Coronary artery (tissue), 2 donors: ENCODE measurements around the gene MPL.
"Not testable (repeated sequence)": the region's sequence is repeated elsewhere in the genome, so short reads cannot be mapped to it uniquely, and the experiment has no call there.

Experiments
- DNase-seq: peaks from one replicate; pipeline ENCODE4 v3.0.0-alpha.2; 2017; ENCODE audit warnings: low spot score
- H3K27ac ChIP-seq, 2 donors: fragments of 200-600 bp; sonication (generic); one replicate each; pipeline ENCODE4 v1.5.1; 2016 to 2019
- H3K4me3 ChIP-seq: fragments of 200-600 bp; sonication (generic); 2 replicates; pipeline ENCODE4 v1.5.1; 2016; ENCODE audit warnings: mild to moderate bottlenecking, moderate library complexity
- CTCF ChIP-seq: fragments of 200-600 bp; sonication (generic); IDR thresholded peaks from one replicate; pipeline ENCODE4 v1.5.1; 2019; ENCODE audit warnings: antibody characterized with exemption

MPL gene

GRCh38 chr1:43367026-43367903 is 29.6 kb downstream of the MPL start:
- no peak for DNase-seq
- TF ChIP-seq CTCF = no peak
- peak overlapping the region; percentile 93 to 99 for H3K27ac ChIP-seq
- peak overlapping the region; percentile 95 for H3K4me3 ChIP-seq

- peak; percentile 95 for DNase-seq
- H3K4me3 ChIP-seq = peak within 1 kb of the TSS; percentile 95
- TF ChIP-seq CTCF = no peak
- peak within 1 kb of the TSS; percentile 93 to 99 for H3K27ac ChIP-seq
Measured at GRCh38 chr1:43367904-43368645, 30.5 kb downstream of the MPL start, which contains the start of gene ELOVL1. Gene ELOVL1 (minus strand): TSS chr1:43368011. CDS start chr1:43365609, 2,402 bp downstream.

- Histone ChIP-seq H3K4me3 (peak overlapping the region; percentile 95), H3K27ac (peak overlapping the region; percentile 93 to 99)
- no peak for TF ChIP-seq CTCF
- DNase-seq = no peak
Measured at GRCh38 chr1:43368646-43369020, 31.0 kb downstream of the MPL start.

- DNase-seq = not testable (repeated sequence)
Measured at GRCh38 chr1:43369779-43370178, 32.2 kb downstream of the MPL start.

DNA sequence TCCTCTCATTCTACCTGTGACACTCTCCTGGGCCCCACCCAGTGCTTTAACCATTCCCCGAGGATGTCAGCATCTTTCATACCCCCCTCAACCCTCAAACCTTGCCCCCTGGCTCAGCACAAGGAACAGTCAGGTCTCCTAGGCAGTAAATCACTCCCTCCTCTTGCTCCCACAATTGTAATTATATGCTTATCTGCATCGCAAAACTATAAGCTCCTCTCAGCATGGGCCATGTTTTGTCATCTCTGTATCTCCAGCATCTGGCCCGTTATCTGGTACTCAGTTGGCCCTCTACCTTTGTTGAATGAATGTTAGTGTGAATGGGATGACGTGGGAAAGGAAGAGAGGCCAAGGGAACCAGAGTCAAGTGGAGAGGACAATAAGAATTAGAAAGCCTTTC is 32.9 kb downstream of the MPL start:
- TF ChIP-seq CTCF = no peak
- no peak overlapping the region for H3K4me3 ChIP-seq
- DNase-seq = no peak
- no peak overlapping the region for H3K27ac ChIP-seq

More at GRCh38 chr1:43369779-43370178, 32.2 kb downstream of the MPL start:
- not testable (repeated sequence) for H3K27ac ChIP-seq, H3K4me3 ChIP-seq

- DNase-seq = no peak
- TF ChIP-seq CTCF = no peak
- H3K4me3 ChIP-seq = no peak overlapping the region
- H3K27ac ChIP-seq = peak overlapping the region in 1 of 2 donors; percentile 67
Measured at GRCh38 chr1:43372172-43372571, 34.6 kb downstream of the MPL start.

DNA sequence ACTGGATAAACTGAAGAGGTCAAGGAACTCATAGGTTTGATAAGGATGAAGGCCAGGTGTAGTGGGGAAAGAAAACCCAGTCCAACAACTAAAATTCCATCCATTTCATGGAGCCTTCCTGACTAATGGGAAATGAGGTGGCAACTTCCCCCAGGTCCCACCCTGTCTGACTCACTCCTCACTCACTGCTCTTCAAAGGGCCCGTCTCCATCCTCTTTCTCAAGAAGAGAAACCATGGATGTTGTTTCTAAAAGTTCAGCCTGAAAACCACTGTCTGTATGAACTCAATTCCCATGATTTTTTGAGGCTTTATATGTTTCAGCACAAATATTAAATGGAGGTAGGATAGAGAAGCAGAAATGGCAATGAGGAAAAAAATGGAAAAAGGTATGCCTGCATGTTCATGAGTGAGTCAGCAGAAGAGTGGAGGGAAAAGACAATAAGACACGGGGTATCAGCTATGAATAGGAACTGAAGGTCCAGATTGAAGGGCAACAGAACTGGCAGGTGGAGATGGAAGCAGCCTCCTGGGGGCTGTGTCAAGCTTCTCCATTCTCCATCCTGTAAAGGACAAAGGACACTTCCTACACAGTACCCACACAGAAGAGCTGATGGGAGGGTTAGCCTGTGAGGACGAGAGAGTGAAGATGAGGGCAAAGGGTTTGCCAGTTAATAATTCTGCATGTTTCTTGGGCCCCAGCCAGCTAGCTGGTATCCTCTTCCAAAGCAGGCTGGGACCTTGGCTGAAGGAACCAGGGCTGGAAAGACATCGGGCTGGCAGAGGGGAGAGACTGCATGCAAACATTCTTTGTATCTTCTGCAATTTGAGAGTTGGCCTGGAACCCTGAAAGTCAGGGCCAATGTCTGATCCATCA is 35.7 kb downstream of the MPL start:
- Histone ChIP-seq H3K27ac (peak overlapping the region in 1 of 2 donors; percentile 67), H3K4me3 (no peak overlapping the region)
- TF ChIP-seq CTCF = no peak
- no peak for DNase-seq
